CMK (cell line): ENCODE measurements around the gene CSHL1.
"Not testable (repeated sequence)": the region's sequence is repeated elsewhere in the genome, so short reads cannot be mapped to it uniquely, and the experiment has no call there.

Source experiments
- DNase-seq: peaks from one replicate; pipeline ENCODE4 v3.0.0-alpha.2; 2010; ENCODE audit warnings: low read depth

Gene CSHL1

GRCh38 chr17:63940584-63940983, 29.5 kb upstream of the CSHL1 start:
- DNase-seq = no peak

- DNase-seq = no peak
These were observed 28.8 kb upstream of the CSHL1 start for GRCh38 chr17:63939884-63940283.

DNA sequence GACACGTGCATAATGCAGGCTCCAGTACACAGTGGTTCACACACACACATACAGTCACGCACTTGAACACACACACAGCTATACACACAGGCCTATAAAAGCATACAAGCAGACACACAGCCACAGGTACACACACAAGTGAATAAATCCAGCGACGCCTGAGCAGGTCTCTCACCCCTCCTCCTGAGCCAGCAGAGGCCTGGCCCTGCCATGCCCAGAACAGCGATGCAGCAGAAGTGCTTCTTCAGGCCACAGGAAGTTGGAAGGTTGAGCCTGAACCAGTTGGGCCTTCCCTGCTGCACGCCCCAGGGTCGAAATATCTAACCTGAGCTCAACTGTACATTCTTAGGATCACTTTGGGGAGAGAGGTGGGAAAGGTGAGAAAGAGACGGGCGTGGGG, 28.3 kb upstream of the CSHL1 start:
- DNase-seq = no peak

DNA sequence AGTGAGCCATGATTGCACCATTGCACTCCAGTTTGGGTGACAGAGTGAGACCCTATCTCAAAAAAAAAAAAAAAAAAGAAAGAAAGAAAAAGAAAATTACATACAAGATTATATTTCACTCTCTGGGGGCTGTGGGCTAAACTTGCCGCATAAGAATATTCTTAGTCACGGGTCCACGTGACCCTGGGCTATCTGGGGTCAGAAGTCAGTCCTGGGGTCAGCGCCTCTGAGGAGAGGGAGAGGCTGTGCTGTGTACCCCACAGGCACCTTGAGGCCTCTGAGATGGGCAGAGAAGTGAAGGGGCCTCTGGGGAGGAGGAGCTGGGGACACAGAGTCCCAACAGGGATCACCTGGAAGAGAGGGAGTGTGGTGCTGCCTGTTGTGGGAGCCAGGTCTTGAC, 26.9 kb upstream of the CSHL1 start:
- DNase-seq = no peak

- DNase-seq = no peak
These were observed 26.3 kb upstream of the CSHL1 start for GRCh38 chr17:63937319-63937718.

- no peak for DNase-seq
These were observed 23.4 kb upstream of the CSHL1 start for GRCh38 chr17:63934183-63935112.

- no peak for DNase-seq
These were observed 22.5 kb upstream of the CSHL1 start for GRCh38 chr17:63933598-63933997.

DNA sequence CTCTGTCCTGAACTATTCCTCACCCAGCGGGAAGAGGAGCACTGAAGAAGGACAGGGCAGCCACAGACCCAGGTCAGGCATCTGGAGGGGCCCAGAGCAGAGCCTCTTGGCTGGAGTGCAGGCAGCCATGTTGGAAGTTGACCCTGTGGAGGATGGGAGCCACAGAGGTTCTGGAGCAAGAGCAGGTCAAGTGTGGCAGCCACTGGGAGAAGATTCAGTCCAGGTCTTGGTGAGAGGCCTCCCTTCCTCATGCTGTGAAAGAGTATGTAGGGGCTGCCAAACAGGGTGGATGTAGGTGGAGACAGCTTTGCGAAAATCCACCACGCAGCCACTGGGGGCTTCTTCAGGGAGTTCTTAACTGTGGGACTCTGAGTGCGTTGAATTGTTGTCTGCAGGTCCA, 21.7 kb upstream of the CSHL1 start:
- no peak for DNase-seq

DNA sequence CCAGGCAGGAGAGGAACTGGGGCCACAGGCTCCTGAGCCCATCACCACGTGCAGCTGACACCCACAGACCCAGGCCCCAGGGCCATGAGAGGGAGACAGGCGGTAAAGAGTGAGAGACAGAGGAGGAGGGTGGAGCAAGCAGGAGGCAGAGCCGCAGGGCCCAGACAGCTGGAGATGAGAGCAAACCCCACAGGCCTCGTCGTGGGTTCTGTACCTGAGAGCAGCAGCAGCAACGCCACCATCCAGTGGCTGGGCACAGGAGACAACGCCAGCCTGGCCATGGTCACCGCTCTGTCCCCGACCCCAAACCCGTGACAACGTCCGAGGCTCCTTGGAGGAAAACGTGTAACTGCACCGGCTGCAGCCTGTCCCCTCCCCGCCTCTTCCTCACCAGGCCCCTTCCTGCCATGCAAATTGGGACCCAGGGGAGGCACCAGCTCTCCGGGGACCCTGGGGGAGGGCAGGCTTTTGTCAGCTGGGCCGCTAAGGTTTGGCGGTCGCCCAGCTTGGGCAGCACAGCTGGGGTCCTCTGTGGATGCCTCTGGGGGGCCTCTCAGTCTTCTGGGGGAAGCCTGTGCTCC, 21.0 kb upstream of the CSHL1 start, which contains the start of gene CD79B:
Gene CD79B, minus strand, starts transcription at position 351 of the 581 bp plus-strand sequence. Its CDS starts 70 bp downstream, at position 281.
- DNase-seq = peak; percentile 25

DNA sequence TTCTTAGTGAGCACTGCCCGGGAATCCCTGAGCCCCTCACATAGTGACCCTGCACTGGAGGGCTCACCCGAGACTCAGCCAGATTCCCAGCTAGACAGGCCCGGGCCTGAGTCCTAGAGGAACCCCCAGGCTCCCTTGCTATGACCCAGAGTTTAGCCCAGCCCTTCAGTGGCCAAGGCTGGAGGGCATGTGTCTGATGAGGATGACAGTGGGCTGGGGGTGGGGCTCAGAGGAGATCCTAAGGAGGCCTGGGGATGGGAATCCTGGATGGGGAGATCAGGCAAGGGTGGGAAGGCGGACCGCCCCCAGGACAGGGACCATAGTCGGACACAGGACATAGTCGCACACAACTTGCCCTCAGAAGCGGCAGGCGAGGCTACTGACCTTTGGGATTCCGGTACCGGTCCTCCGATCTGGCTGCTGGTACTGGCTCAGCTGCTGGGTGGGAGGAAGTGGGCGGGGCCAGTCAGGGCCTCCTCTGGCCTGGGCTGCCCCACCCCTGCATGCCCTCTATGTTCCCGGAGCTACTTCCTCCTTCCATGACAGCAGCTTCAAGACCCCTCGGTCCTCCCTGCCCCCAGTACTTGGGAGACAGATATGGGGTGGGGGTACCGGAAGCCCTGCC, 20.0 kb upstream of the CSHL1 start:
- DNase-seq = peak; percentile 60

GRCh38 chr17:63929860-63930766, 19.1 kb upstream of the CSHL1 start:
- no peak for DNase-seq

DNA sequence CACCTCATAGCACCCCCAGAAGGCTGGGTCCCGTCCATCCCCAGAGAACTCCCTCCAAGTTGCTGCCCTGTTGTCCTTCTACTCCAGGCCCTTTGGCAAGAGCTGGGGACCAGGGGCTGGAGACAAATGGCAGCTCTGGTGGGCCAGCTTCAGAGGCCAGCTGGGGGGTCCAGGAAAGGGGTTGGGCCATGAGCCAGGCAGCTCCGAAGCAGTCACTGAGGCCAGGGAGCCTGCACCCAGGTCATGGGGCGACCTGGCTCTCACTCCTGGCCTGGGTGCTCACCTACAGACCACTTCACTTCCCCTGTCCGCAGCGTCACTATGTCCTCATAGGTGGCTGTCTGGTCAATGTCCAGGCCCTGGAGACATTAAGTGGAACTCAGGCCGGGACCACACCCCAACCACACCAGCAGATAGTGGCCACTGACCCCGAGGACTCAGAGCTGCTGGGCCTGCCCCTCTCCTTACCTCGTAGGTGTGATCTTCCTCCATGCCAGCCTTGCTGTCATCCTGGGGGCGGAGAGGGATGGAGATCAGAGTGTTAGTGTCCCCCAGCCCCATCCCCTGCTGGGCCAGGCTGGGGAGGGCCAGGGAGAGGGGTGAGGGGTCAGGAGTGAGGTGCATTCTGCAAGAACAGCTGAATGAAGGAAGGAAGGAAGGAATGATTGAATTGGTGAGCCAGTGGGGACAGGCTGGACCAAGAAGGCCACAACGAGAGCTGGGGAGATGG, 18.1 kb upstream of the CSHL1 start:
- DNase-seq = no peak

- no peak for DNase-seq
These were observed 17.2 kb upstream of the CSHL1 start for GRCh38 chr17:63928172-63928666.

DNA sequence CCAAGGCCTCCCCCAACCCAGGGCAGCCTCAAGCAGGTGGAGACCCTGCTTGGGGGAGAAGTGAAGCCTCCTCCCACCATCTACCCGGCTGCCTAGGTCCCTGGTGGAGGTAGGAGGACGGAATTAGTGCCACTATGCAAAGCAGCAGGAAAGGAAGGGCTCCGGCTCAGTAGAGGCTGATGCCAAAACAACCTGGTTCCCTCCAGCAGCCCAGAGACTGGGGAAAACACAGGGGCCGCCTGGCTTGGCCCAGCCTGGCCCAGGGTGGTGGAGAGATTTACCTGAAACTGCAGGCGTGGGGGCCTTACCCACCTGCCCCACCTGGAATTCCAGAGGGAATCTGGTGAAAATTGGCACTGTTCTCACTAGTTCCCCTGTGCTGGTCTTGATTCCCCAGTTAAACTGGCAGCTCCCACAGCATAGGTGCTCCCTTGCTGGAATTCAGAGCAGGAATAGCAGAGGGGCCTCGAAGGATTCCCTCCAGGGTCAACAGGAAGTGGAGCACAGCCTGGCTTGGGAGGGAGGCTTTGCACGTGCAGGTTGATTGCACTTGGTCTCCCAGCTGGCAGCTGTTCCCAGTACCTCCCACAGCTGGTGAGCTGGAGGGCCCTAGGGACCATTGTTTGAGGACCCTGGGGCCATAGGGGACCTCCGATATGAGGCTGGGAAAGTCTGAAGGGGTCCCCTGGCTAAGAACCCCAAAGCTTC, 16.6 kb upstream of the CSHL1 start:
- DNase-seq = no peak

DNA sequence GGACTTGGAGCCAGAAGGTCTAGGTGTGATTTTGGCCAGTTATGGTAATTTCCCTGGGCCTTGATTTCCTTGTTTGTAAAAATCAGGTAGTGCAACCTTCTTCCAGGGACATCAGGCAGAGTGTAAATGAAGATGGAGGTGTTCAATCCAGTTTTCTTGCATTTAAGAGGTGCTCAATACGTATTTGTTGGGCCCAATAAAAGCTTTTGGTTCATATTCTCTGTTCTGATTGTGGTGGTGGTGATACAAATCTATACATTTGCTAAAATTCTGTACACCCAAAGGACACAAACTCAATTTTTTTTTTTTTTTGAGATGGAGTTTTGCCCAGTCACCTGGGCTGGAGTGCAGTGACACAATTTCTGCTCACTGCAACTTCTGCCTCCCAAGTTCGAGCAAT, 15.1 kb upstream of the CSHL1 start:
- DNase-seq = no peak

DNA sequence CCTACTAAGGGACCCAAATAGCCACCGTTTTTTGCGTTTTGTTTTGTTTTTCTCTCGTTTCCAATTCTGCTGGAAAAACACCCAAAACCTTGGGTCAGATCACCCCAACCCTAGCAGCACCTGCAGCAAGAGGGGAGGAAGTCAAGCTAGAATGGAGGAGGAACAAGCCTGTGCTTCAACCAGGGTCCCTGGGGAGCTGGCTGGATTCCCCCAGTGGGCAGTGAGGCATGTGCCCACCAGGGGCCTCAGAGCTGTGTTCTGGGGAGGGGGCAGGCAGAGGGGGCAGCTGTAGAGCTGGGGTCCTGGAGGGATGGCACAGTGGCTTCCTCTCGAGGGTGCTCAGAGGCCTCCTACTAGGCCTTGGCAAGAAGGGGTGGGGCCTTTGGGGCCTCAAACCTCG, 14.6 kb upstream of the CSHL1 start:
- DNase-seq = no peak

GRCh38 chr17:63922402-63922801, 11.3 kb upstream of the CSHL1 start:
- not testable (repeated sequence) for DNase-seq

GRCh38 chr17:63920779-63921178, 9.7 kb upstream of the CSHL1 start:
- not testable (repeated sequence) for DNase-seq

- DNase-seq = not testable (repeated sequence)
These were observed 9.0 kb upstream of the CSHL1 start for GRCh38 chr17:63920050-63920449.

DNA sequence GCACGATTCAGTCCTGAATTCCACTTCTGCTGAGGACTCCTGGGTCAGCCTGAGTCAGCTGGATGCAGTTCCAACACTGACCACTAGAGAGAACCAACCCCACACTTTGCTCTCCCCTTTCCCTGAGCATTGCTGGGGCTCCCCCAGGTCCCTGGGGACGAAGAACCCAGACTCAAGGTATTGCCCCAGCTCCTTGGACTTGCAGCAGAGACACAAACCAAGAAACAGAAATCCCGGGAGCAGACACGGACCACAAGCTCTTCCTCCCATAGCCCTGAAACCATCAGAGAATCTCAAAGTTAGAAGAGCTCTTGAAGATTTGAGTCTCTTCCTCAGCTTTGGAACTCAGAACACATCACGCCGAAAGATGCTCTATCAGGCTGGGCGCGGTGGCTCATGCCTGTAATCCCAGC, 8.3 kb upstream of the CSHL1 start:
- no peak for DNase-seq
